GM19240 (cell line): ENCODE data around the gene FRK.
"Not testable (repeated sequence)": the region's sequence is repeated elsewhere in the genome, so short reads cannot be mapped to it uniquely, and the experiment has no call there.

ENCODE experiments used
- DNase-seq: peaks from one replicate; pipeline ENCODE4 v3.0.0; 2011; ENCODE audit warnings: low spot score; ENCODE audit not compliant: insufficient read length

FRK gene

DNA sequence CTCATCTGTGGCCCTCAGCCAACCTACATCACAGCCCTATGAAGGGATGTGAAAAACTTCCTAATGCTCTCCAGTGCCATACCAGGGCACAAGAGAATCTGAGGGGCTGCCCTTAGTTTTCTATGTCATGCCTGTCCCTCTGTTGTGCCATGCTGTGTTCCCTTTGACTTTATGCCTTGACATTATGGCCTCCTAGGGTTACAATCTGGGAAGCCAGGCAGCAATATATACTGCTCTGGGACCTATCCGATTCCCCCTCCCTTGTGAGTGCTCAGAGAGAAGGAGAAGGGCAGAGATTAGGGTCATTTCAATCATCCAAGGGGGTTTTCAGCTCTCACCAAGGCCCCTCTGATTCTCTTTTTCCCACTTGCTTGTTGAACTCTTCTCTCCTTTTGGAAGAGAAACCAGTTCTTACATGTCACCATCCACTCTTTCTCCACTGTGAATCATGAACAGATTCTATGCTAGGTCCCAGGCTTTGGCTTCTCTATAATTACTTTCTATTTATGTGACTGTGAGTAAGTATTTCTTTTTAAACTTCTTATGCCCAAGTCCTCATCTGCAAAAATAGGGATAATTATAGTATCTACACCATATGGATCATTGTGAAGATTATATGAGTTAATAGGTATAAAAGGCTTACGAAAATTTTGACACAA, 14.2 kb upstream of the FRK start:
- DNase-seq: no peak

GRCh38 chr6:116073765-116074440, 13.2 kb upstream of the FRK start:
- DNase-seq: no peak

DNA sequence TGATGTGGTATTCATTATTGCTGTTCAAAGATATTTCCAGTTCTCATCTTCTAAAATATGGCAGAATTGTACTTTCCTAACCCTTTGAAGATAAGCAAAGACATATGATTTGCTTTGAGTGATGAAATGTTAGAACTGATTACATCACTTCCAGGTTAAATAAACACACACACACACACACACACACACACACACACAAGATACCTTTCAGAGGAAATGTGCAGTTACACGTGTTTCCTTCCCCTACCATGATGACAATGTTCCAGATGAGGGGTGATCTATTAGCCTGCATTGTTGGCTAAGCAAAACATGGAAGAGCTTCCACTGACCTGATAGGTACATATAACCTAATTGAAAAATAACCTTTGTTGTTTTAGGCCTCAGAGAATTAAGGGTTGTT, 11.7 kb upstream of the FRK start:
- no peak for DNase-seq

GRCh38 chr6:116070616-116071389, 10.1 kb upstream of the FRK start:
- no peak for DNase-seq

DNA sequence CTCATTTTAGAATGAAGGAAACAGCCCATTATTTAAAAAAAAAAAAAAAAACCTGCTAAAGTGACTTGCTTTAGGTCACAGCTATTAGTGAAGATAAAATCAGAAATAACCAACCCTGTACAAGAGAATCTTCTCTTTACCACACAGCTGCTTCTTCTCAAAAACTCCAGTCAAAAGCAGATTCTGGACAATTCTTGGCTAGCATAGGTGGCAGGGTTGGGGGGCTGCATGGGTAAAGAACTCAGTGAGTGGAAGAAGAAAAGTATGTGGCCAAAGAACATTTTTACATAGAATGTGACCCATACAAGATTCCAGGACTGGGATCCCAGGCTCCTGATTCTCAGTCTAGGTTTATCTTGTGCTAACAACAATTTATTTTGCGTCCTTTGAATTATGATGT, 9.4 kb upstream of the FRK start:
- no peak for DNase-seq

GRCh38 chr6:116066789-116067188, 6.1 kb upstream of the FRK start:
- no peak for DNase-seq

DNA sequence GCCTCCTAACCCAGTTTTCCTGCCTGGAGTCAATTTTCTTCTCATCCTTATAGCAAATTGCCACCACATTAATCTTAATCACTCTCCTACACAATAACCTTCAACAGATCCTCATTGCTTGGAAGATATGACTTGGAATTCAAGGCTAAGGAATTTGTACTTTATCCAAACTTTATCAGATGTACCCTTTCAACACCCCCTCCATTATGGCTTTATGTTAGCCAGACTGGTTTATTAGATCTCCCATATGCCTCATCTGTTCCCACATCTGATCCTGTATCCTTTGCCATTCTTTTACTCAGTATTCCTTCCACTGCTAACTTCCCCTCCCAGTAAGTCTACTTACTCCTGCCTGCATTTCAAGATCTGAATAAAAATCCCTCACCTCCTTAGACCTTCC, 4.0 kb upstream of the FRK start:
- DNase-seq: no peak

GRCh38 chr6:116062496-116062895, 1.8 kb upstream of the FRK start:
- DNase-seq: no peak

DNA sequence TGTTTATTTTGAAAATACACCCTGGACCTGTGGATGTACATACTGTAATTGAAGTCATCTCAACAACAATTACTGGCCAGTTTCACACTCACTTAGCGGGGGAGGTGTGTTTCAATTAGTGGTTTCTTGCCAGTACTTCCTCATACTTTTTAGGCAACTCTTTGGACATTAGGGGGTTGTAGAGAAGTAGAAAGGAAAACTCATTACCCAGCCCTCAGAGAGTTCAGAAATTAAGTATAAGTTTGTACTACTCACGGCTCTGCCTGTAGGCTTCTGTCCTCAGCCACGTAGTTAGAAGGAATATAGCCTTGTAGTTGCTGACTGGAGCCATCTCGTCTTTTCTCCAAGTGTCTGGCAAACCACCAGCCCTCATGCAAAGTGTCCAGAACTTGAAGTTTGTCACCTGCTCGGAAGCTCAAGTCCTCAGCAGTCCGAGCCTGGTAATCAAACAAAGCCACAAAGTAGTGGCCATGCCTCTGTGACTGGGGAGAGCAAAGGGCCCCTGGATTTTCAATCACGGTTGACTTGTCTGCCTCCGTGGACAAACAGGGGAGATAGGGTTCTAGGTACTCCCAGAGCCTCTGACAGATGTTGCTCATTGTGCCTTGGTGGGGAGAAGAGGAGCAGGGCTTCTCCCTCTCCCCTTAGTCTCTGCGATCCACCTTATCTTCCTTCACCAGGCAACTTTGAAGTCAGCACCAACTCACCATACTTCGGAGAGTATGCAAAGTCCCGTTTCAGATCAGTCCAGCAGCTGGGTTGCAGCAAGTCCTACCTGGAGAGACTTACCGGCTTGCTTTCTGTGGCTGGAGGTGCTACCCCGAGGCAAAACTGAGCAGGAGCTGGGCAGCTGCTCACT, 749 bp downstream of the FRK start:
- no peak for DNase-seq

GRCh38 chr6:116057766-116058165, 2.9 kb downstream of the FRK start:
- DNase-seq: no peak

- DNase-seq: no peak
Observed at GRCh38 chr6:116055513-116055912, 5.2 kb downstream of the FRK start.

DNA sequence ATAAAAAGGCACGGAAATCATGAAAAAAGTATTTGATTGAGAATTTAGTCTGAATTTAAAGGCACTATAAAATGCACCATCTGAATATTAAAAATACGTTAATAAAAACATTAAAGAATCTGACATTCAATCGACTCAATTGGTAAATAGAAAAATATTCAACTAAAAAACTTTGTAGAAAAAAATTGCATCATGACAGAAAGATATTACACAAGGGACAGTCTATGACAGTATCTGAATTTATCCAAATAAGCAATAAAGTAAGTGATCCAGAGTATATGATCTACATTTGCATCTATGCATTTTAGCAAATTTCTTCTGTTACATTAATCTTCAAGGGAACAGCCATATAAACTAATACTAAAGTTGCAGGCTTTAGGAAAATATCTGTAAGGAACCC, 9.4 kb downstream of the FRK start:
- no peak for DNase-seq

GRCh38 chr6:116050737-116051136, 10.0 kb downstream of the FRK start:
- DNase-seq: no peak

GRCh38 chr6:116049321-116049720, 11.4 kb downstream of the FRK start:
- DNase-seq: no peak

GRCh38 chr6:116047173-116047933, 13.3 kb downstream of the FRK start:
- DNase-seq: no peak

GRCh38 chr6:116046737-116047136, 14.0 kb downstream of the FRK start:
- no peak for DNase-seq

DNA sequence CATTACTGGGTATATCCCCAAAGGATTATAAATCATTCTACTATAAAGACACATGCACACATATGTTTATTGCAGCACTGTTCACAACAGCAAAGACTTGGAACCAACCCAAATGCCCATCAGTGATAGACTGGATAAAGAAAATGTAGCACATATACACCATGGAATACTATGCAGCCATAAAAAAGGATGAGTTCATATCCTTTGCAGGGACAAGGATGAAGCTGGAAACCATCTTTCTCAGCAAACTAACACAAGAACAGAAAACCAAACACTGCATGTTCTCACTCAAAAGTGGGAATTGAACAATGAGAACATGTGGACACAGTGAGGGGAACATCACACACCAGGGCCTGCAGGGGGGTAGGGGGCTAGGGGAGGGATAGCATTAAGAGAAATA, 14.4 kb downstream of the FRK start:
- not testable (repeated sequence) for DNase-seq

DNA sequence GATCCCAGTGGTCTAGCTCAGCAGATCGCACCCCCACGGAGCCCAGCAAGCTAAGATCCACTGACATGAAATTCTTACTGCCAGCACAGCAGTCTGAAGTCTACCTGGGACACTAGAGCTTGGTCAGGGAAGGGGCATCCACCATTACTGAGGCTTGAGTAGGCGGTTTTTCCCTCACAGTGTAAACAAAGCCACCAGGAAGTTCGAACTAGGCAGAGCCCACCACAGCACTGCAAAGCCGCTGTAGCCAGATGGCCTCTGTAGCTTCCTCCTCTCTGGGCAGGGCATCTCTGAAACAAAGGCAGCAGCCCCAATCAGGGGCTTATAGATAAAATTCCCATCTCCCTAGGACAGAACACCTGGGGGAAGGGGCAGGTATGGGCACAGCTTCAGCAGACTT, 18.8 kb downstream of the FRK start:
- no peak for DNase-seq

DNA sequence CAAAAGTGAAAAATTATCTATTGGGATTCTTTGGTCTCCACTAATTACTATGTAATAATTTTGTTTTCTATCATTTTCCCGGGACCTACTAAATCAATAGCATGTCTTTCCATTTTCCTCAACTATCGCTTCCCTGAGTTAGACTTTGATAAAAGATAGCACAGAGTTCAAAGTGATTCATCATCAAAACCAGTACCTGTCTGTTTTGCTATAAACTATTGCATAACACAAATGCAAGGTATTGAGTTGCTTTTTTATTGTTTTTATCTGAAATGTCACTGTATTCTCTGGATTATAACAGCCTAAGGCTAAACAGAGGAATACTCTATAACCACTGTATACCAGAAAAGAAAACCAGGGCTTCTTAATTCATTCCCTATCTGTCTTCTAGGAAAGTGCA, 19.7 kb downstream of the FRK start:
- DNase-seq: no peak

GRCh38 chr6:116036885-116037284, 23.8 kb downstream of the FRK start:
- DNase-seq: no peak
